Nephron (organoid): ENCODE data around the gene GALE.
"Not testable (repeated sequence)": the region's sequence is repeated elsewhere in the genome, so short reads cannot be mapped to it uniquely, and the experiment has no call there.

Experiments used
- H3K27ac Mint-ChIP-seq, 3 experiments: 2 replicates each; pipeline ENCODE4 v1.8.0; 2020; ENCODE audit warnings: mixed read lengths in 3 of 3, mild to moderate bottlenecking in 2 of 3, moderate library complexity in 1 of 3
- H3K27me3 Mint-ChIP-seq: 2 replicates; pipeline ENCODE4 v1.8.0; 2021; ENCODE audit warnings: low read depth, mild to moderate bottlenecking, moderate library complexity, mixed read lengths
- H3K36me3 Mint-ChIP-seq: 2 replicates; pipeline ENCODE4 v1.8.0; 2020; ENCODE audit warnings: low read depth, mixed read lengths
- H3K4me1 Mint-ChIP-seq: 2 replicates; pipeline ENCODE4 v1.8.0; 2020; ENCODE audit warnings: mixed read lengths
- H3K4me3 Mint-ChIP-seq, 3 experiments: 2 replicates each; pipeline ENCODE4 v1.8.0; 2020; ENCODE audit warnings: mild to moderate bottlenecking in 3 of 3, mixed read lengths in 3 of 3, moderate library complexity in 2 of 3
- H3K9me3 Mint-ChIP-seq: 2 replicates; pipeline ENCODE4 v1.8.0; 2020; ENCODE audit warnings: mixed read lengths
- TF ChIP-seq, protein P1 (sequence below), 3 experiments: fragments of 200-600 bp; sonication (generic); IDR thresholded peaks; one replicate each; pipeline ENCODE4 v1.5.0; 2021; ENCODE audit warnings: antibody characterized with exemption in 3 of 3; ENCODE audit not compliant: unreplicated experiment in 3 of 3

GALE gene

DNA sequence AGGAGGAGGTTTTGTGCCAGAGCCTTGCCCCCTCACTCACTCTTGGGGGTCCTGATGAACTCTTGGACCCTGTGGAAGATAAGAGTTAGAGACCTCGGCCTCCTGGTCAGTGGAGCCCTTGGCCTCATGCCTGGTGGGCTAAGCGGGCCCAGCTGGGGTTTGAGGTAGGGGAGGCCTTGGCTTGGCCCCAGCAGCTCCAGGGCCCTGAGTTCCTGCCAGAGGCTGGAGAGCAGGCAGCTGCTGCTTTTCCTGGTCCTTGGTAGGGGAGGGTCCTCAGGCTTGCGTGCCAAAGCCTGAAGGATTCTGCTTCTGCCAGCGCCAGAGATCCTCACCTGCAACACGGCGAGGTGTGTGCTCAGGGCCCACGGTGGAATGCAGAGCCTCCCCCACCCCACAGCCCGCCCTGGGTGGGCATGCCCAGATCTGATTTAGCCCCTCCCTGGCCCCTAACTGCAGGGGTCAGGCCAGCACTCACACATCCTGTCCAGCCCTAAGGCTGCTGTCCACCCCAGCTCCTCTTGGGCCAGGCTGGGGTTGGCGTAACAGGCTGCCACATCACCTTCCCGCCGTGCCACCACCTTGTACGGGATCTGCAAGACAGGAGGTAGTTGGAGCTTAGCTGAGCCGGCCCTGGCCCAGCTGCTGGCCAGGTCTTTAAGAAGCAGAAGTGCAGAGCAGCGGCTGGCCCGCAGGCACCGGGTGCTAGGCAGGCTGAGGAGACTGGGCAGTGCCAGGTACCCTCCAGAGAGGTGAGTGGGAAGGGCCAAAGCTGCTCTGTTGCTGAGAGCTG, 4.7 kb downstream of the GALE start:
- peak overlapping the region in 2 of 3 experiments; percentile 52 to 82 for H3K27ac Mint-ChIP-seq
- H3K27me3 Mint-ChIP-seq: no peaks in the 10 kb centered on the region
- peak overlapping the region; percentile 45 to 68 (median 65) for H3K4me3 Mint-ChIP-seq
- peaks cover 8% of the 10 kb centered on the region for H3K36me3 Mint-ChIP-seq
- no peaks in the 10 kb centered on the region for H3K9me3 Mint-ChIP-seq
- H3K4me1 Mint-ChIP-seq: peaks cover 15% of the 10 kb centered on the region
- TF ChIP-seq, protein P1, sequence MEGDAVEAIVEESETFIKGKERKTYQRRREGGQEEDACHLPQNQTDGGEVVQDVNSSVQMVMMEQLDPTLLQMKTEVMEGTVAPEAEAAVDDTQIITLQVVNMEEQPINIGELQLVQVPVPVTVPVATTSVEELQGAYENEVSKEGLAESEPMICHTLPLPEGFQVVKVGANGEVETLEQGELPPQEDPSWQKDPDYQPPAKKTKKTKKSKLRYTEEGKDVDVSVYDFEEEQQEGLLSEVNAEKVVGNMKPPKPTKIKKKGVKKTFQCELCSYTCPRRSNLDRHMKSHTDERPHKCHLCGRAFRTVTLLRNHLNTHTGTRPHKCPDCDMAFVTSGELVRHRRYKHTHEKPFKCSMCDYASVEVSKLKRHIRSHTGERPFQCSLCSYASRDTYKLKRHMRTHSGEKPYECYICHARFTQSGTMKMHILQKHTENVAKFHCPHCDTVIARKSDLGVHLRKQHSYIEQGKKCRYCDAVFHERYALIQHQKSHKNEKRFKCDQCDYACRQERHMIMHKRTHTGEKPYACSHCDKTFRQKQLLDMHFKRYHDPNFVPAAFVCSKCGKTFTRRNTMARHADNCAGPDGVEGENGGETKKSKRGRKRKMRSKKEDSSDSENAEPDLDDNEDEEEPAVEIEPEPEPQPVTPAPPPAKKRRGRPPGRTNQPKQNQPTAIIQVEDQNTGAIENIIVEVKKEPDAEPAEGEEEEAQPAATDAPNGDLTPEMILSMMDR (IDR thresholded peaks at IDR 0.05; ENCODE audit: unreplicated experiment in 3 of 3): no peak

- Mint-ChIP-seq H3K4me3 (peak overlapping the region; percentile 21 to 41 (median 34)), H3K4me1 (peaks cover 23% of the 10 kb centered on the region)
- H3K27ac Mint-ChIP-seq, H3K36me3 Mint-ChIP-seq, H3K27me3 Mint-ChIP-seq, H3K9me3 Mint-ChIP-seq: not testable (repeated sequence)
These were observed 5.8 kb downstream of the GALE start for GRCh38 chr1:23794732-23795182.

DNA sequence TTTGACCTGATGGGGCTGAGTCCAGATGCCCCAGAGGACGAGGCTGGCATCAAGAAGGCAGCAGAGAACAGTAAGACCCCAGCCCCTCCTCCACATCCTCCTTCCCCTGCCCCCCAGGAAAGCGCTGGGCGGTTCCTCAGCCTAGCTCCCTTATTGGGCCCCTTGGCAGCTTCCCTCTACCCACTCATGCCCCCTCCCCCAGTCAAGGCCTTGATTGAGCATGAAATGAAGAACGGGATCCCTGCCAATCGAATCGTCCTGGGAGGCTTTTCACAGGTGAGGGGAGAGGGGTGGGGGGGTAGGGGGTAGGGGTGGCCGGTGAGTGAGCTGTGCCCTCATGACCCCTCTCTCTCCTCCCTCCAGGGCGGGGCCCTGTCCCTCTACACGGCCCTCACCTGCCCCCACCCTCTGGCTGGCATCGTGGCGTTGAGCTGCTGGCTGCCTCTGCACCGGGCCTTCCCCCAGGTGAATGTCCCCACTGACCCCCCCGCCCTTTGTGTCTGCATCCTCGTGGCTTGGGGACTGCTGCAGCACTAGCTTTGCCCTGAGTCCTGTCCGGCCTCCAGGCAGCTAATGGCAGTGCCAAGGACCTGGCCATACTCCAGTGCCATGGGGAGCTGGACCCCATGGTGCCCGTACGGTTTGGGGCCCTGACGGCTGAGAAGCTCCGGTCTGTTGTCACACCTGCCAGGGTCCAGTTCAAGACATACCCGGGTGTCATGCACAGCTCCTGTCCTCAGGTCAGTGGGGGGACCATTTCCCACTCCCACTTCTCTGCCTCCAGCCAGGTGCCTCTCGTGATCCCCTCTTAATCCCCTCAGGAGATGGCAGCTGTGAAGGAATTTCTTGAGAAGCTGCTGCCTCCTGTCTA, 6.5 kb downstream of the GALE start:
- H3K4me1 Mint-ChIP-seq: peaks cover 23% of the 10 kb centered on the region
- H3K9me3 Mint-ChIP-seq: no peaks in the 10 kb centered on the region
- H3K4me3 Mint-ChIP-seq: peak overlapping the region; percentile 21 to 66 (median 41)
- TF ChIP-seq, protein P1 (IDR thresholded peaks at IDR 0.05; ENCODE audit: unreplicated experiment in 3 of 3): no peak
- peaks cover 8% of the 10 kb centered on the region for H3K36me3 Mint-ChIP-seq
- H3K27me3 Mint-ChIP-seq: no peaks in the 10 kb centered on the region
- no peak overlapping the region for H3K27ac Mint-ChIP-seq

DNA sequence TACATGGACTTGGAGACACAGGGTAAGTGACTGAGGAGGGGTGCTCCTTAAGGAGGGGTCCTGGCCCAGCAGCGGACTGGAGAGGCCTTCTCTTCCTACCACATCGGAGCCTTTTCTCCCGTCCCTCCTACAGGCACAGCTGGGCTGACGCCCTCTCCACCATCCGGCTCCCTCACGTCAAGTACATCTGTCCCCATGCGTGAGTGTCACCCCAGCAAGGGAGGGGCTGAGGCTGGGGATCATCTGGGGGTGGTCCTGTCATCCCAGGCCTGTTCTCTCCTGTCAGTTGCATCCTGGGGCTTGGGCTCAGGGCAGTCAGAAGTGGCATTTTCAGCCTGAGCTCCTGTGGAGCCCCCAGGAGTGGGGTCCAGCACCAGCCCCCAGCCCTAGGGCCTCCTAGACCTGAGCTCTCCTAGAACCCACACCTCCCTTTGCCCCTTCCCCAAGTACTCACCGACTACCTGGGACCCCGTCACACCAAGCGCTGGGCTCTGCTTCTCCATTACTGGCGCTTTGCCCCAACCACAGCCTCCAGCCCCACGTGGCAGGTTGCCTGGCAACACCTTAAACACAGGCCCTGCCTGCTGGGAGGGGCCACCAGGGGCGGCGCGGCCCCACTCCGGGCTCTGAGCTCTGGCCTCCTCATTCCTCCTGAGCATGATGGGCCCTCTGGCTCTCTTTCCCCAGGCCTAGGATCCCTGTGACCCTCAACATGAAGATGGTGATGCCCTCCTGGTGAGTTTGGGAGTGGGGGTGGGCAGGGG, 7.4 kb downstream of the GALE start:
- TF ChIP-seq, protein P1 (IDR thresholded peaks at IDR 0.05; ENCODE audit: unreplicated experiment in 3 of 3): no peak
- Mint-ChIP-seq H3K36me3 (peaks cover 9% of the 10 kb centered on the region), H3K27me3 (no peaks in the 10 kb centered on the region), H3K4me1 (peaks cover 23% of the 10 kb centered on the region), H3K27ac (no peak overlapping the region), H3K4me3 (peak overlapping the region; percentile 66 to 99 (median 97)), H3K9me3 (no peaks in the 10 kb centered on the region)

- Mint-ChIP-seq H3K9me3 (no peaks in the 10 kb centered on the region), H3K4me3 (peak overlapping the region; percentile 97 to 99 (median 99)), H3K27me3 (no peaks in the 10 kb centered on the region), H3K4me1 (peaks cover 23% of the 10 kb centered on the region), H3K36me3 (peaks cover 14% of the 10 kb centered on the region), H3K27ac (peak overlapping the region; percentile 77 to 91 (median 78))
- TF ChIP-seq, protein P1 (IDR thresholded peaks at IDR 0.05; ENCODE audit: unreplicated experiment in 3 of 3): no peak
These were observed 8.2 kb downstream of the GALE start for GRCh38 chr1:23792151-23792945.
